Hematopoietic multipotent progenitor cell treated with erythropoietin and hydrocortisone succinate and interleukin-3 and kit ligand, for 17 days (in vitro differentiated cells): Measurements from ENCODE around the gene CACNA1B.
"Not testable (repeated sequence)": the region's sequence is repeated elsewhere in the genome, so short reads cannot be mapped to it uniquely, and the experiment has no call there.

Source experiments
- DNase-seq: peaks from one replicate; pipeline ENCODE4 v3.0.0-alpha.2; 2015; ENCODE audit warnings: low spot score

The CACNA1B gene

DNA sequence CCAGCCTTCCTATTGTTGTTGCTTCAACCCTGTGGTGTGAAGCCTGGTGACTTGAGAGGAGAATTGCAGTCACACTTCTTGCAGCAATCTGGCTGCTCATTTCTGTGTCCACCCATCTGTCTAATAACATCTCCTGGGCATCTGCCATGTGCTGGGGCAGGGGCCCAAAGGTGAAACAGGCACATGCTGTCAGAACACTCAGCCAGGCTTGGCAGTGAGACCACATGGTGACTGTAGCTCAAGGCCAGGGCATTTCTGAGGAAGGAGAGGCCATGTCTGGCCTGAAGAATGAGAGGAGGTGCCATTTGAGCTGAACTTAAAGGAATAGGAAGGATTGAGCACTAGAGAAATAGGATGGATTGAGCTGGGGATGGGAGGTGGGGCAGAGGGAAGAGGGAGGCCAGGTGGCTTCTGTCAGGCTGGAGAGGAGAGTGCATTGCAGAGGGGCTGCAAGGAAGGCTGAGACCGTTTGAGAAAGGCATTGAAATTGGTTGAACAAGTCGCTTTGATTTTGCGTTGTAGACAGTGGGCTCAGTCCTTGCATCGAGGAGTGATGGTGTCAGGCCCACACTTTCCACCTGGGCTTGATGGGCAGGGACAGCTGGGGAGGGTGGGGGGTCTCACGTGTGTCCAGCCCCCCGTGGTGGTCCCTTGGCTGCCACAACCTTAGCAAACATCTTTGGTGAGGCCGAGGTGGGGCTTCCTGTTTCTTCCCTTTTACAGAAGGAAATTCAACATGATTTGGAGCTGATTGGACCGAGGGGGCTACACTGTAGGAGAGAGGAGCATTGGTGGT, 222.4 kb downstream of the CACNA1B start:
- no peak for DNase-seq

DNA sequence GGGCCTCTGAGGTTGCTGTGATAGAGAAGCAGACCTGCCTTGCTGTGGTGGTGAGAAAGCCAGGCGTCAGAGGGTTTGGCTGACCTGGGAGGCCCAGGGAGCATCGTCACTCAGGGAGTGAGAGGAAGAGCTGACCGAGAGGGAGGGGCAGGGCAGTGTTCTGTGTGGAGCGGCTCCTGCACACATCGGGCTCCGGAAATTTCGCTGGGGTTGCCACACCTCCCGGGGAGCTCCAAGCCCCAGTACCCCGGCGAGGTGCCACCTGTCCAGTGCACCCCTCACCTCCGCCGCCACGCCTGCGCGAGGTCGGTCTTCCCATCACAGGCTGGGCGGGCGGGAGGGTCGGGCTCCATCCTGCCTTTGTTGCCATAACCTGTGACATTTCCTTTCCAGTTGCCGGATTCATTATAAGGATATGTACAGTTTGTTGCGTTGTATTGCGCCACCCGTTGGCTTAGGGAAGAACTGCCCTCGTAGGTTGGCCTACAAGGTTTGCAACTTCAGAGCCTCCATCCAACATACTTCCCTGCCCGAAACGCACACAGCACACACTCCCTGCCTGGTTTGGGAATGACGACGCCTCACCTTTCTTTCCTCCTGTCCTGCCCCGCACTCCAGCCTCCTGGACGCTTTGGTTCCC, 223.2 kb downstream of the CACNA1B start:
- DNase-seq = no peak

DNA sequence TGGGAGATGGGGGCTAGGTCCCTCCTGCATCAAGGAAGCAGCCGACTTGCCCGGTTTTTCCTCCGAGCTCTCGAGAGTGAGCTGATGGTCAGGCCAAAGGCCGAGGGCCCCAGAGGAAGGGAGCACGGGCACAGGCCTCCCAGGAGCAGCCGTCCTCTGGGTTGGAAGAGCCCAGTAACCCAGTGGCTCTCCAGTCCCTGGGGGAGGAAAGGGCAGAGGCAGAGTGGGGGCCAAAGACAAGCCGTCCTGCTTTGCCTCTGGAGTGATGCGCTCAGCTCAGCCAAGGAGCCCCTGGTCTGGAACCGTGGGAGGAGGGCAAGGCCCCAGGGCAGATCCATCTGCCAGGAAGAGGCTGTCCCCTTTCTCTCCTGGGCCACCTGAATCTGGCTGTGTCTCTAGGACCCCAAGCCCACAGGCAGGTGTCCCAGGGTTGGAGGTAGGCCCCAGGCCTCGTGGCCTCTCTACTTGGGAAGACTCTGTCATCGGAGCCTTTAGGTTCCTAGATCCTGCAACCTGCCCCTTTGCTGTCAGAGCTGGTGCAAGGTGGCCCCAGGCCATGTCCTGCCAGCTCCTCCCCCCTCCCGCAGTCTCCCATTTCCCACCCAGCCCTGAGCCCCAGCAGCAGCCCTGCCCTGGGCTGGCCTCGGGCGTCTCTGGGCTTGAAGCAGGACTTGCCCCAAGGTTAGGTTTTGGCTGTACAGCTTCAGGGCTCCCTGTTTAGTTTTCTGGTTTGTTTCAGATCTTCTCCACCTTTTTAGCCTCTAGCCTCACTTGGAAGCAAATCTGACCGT, 224.1 kb downstream of the CACNA1B start:
- no peak for DNase-seq

DNA sequence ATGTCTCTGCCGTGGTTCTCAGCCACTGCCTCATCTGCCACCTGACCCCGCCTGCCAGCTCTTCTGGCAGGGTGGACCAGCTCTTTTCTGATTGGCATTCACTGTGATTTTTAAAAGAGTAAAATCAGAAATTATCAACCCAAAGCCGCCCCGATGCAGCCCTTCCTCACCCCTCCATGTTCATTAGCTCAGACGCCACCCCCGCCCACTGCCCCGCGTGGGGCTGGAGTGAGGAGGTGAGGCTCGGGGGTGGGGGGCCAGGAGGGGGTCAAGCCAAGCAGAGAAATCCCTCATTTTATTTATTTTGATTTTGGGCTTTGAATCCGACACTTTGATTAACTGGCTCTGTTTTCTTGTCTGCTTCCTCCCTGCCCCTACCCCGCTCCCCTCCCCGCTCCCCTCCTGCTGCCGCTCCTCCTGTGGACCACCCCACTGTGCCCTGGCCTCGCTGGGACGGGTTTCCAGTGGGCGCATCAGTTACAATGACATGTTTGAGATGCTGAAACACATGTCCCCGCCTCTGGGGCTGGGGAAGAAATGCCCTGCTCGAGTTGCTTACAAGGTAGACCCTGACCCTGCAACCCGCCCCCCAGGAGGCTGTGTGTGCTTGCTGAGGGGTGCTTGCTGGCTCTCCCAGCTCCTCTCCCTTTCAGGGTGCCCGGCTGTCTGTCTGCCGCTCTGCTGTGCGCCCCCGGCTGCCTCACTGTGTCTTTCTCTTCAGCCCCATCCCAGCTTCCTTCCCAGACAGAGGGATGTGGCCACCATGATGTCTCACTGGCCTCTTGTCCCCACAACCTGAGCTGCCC, 224.9 kb downstream of the CACNA1B start:
- no peak for DNase-seq

DNA sequence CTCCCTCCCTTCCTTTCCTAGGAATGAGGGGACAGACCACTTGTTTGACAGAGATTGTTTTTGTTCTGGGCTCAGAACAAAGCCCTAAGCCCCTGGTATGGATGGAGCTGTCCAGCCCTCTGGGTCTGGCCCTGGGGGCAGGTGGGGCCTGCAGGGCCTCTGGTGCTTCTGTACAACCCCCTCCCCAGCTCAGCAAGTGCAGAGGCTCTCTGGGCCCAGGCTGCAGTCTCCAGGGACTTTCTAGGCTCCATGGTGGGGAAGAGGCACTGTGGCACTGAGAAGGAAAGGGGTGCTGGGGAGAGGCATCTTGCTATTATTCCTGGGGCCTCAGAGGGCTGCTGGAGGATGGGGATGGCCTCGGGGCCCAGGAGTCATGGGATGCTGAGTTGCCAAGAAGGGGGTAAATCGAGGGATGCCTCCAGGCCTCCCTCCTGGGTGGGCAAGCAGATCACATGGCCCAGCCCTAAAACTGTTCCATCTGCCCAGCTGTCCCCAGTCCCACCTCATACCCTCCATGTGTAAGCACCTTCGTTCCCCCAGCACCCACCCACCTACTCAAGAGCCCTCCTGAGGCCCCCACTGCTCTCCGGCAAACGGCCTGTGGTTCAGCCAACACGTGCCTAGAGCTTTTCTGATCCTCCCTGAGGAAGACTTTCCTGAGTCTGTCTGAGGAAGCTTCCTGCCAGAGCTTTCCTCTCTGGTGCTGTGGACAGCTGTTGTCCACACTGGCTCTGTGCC, 225.7 kb downstream of the CACNA1B start:
- no peak for DNase-seq

DNA sequence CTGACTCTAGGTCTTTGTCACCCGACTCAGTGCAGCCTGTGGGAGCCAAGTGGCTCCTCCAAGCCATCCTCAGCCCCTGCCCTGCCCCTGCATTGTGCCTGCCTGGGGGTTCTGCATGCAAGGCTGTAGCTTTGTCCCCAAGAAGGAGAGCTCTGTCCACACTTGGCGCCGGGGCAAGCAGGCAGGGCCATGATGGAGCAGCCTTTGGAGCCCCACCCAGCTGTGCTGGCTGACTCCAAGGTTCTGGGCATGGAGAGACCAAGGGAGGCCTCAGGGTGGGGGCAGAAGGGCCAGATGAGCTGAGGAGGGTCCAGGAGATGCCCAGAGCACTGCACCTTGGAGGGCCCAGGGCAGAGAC, 226.2 kb downstream of the CACNA1B start:
- DNase-seq = no peak

DNA sequence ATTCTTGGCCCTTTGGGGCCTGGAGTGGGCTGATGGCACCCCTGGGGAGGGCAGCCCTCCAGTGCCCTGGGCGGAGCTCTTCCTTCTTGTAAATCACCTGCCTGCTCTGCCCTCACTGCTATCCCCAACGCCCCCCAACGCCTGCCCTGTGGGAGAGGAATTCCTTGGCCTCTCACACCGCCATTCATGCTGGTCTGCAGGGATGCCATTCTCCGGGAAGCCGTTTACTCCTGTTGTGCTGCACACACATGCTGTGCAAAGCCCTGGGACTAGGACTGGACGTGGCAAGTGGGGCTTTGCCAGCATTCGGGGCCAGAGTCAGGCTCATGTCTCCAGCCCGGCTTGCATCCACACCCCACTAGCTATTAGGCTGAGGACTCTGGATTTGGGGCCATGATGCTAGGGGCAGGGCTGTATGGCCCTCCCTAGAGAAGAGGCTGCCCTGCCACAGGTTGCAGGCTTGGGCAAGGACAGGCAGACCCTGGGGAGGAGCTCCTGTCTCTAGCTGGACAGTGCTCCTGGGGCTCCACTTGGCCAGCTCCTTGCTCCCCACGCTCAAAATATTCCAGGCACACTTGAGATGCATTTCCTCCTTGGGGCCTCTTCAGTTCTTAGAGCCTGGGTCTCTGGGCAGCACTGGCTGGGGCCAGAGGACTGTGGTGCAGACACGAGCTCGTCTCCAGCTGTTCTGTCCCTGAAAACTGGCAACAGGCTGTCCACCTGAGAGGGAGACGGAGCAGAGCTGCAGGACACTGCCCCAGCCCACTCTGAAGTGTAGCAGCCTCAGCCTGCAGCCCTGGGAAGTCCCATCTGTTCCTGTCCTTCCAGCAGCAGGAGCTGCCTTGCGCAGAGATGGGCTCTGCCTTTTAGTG, 226.9 kb downstream of the CACNA1B start:
- DNase-seq = no peak

DNA sequence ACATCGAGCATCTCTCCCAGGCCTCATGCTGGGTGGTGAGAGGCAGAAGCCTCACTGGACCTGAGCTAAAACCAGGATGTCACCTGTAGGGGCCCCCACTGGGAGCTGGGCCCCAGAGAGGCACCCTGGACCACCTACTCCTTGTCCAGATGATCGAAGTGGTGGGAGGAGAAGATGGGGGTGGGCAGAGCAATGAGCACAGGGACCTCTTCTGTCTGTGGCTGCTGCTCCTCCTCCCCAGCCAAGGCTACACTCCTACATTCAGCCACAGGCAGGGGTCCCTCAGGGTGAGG, 227.5 kb downstream of the CACNA1B start:
- DNase-seq = no peak

DNA sequence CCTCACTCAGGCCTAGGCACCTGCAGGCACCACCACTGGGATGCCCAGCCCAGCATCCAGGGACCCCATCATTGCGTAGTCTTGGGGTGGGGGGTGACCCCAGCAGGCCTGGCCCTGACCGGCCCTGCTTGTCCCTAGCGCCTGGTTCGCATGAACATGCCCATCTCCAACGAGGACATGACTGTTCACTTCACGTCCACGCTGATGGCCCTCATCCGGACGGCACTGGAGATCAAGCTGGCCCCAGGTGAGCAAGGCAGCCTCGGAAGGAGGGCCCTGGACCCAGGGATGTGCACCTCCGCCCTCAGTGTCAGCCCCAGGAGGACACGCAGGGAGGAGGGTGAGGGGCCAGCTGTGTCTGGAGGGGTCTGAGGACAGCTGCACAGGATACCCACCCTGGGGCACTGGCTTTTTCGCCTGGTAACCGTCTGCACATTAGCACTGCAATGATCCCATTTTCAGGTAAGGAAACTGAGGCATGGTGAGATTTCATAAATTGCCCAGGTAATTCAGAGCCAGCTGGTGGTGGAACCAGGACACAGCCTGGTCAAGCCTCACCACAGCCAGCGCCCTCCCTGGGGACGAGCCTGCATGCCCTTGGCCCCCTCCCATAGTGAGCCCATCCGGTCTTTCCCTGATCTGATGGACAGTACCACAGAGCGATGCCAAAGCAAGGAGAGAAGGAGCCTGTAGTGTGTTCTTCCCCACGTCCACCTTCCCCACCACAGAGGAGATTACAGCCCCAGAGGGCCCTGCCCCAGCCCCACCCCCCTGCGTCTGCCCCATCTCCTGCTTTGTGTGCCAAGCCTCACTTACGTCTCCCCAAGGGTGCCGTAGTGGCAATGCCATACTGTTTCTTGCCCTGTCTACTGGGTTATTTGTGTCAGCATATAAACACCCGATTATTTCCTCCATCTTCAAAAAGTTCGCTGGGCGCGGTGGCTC, 228.3 kb downstream of the CACNA1B start:
- DNase-seq = no peak

DNA sequence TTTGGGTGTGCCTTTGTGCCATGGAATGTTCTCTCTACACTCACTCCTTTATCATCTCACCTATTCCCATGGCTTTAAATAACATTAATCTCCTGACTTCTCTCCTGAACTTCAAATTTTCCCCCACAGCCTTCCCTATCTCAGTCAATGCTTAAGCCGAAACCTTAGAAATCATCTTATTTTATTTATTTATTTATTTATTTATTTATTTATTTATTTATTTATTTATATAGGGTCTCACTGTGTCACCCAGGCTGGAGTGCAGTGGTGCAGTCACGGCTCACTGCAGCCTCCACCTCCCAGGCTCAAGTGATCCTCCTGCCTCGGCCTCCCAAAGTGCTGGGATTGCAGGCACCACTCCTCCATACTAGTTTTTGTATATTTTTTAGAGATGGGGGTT, 229.5 kb downstream of the CACNA1B start:
- not testable (repeated sequence) for DNase-seq

DNA sequence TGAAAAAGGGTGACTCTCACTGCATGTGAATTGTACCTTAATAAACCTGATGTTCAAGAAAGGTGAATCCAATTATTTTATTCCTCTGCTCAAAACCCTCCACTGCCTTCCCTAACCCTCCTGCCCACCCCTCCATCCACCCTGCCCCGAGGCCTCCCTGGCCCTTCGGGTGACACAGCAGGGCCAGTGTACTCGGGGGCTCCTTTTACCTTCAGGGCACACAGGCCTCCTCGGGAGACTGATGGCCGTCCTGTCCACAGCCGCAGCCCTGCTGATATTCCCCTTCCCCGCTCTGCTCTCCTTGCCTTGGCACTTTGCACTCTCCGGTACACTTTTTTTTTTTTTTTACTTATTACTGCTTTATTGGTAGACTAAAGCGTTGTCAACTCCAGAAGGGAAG, 234.0 kb downstream of the CACNA1B start:
- DNase-seq = no peak

DNA sequence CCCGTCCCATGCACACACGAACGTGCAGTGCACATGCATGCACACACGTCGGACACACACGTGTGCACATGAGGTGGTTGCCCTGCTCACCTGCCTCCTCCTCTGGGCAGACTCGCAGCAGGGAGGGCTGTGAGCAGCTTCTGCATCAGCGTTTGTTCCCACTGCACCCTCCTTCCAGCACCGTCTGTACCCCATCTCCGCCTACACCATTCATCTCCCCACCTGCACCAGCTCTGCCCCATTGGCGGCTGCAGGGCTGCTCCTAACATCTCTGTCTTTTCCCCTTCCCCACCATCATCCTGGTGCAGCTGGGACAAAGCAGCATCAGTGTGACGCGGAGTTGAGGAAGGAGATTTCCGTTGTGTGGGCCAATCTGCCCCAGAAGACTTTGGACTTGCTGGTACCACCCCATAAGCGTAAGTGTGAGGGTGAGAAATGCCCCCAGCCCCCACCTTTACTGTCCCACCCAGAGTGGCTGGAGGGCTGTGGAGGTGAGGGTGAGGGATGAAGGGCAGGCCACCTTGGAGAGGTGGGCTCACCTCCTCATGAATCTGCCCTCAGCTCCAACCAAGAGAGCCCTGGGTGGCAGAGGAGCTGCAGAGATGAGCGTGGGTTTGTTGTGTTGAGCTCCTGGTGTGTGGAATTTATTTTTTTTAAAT, 234.6 kb downstream of the CACNA1B start:
- no peak for DNase-seq

DNA sequence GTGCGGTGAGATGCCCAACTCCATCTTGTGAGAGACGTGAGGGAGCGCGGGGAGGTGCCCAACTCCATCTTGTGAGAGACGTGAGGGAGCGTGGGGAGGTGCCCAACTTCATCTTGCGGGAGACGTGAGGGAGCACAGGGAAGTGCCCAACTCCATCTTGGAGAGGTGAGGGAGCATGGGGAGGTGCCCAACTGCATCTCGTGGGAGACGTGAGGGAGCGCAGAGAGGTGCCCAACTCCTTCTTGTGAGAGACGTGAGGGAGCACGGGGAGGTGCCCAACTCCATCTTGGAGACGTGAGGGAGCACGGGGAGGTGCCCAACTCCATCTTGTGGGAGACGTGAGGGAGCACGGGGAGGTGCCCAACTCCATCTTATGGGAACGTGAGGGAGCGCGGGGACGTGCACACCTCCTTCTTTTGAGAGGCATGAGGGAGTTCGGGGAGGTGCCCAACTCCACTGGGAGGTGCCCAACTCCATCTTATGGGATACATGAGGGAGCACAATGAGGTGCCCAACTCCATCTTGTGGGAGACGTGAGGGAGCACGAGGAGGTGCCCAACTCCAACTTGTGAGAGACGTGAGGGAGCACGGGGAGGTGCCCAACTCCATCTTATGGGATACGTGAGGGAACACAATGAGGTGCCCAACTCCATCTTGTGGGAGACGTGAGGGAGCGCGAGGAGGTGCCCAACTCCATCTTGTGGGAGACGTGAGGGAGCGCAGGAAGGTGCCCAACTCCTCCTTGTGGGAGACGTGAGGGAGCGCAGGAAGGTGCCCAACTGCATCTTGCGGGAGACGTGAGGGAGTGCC, 235.4 kb downstream of the CACNA1B start:
- DNase-seq = no peak

DNA sequence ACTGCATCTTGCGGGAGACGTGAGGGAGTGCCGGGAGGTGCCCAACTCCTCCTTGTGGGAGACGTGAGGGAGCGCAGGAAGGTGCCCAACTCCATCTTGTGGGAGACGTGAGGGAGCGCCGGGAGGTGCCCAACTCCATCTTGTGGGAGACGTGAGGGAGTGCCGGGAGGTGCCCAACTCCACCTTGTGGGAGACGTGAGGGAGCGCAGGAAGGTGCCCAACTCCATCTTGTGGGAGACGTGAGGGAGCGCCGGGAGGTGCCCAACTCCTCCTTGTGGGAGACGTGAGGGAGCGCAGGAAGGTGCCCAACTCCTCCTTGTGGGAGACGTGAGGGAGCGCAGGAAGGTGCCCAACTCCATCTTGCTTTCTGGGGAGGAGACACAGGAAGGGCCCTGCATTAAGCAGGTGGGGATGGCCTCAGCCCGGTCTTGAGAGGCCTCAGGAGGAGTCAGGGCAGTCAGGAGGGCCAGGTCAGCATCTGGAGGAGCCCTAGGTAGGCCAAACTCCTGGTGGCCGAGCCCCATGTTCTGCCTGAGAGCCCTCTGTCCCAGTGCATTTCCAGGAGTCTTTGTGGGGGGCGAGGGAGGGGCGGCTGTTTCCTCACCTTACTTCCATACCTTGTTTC, 236.2 kb downstream of the CACNA1B start:
- not testable (repeated sequence) for DNase-seq

DNA sequence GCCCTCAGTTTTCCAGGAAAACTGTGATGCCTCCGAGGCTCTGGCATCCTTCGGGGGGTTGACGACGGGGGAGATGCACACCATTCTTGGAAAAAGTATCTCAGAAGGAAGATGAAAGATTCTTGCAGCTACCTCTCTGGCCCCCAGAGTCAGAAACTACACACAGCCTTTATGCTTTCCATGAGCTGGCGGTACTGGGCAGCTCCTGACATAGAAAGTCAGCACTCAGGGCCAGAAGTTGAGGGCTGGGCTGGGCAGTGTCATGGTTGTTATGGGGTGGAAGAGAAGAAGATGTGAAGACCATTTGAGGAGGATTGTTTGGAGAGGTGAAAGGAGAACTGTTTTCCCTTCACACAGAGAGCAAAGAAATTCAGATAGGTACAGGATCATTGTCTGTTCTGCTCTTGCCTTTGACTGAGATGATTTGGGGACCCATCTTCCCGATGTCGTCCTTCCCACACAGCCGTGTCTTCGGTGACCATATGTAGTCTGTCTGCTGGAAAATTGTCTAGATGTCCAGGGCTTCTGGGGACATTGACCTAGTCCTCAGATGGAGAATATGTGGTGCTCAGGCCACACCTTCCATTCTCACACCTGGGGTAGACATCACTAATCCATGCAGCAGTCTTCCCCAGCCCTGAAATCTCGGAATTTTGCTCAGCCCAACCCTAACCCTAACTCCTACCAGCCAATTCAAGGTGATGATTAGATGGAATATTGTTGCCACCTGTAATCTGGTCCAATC, 237.1 kb downstream of the CACNA1B start:
- no peak for DNase-seq

DNA sequence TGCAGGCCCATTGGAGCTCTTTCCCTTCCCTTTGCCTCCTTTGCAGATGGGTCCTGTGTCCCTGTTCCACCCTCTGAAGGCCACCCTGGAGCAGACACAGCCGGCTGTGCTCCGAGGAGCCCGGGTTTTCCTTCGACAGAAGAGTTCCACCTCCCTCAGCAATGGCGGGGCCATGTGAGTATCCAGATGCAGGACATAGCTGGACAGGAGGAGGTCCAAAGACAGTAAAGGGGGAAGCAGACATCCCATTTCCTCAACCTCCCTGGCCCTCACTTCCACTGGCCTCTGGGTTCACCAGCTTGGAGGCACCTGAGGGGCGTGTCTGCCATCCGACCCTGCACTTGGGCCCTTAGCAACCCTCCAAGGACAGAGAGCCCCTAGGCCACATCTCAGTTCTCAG, 237.9 kb downstream of the CACNA1B start:
- DNase-seq = no peak

DNA sequence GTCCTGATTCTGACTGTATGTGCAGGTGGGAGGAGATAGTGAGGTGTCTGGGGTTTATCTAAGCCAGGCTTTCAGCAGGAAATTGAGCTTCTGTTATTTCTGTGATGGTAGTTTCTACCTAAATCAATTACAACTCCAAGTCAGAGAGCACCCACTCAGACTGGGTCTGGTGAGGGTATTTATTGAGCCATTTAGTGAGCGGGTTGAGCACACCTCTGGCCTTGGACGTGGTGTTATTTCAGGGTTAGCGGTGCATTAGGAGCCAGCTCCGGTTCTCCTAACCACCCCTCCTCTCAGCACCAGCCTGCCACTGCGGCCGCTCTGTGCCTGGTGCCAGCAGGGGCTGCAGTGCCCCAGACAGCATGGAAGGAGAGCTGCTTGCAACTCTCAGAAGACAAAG, 238.9 kb downstream of the CACNA1B start:
- no peak for DNase-seq
